ENCODE results near the gene OR5K1.

OR5K1 gene

GRCh38 chr3:98500019-98500418 is 37.0 kb downstream of the OR5K1 start:
- peaks cover 5% of the 10 kb centered on the region for H3K4me1 ChIP-seq (ENCODE audit: insufficient read depth, poor library complexity, severe bottlenecking)
- no peak overlapping the region for H3K27ac ChIP-seq (ENCODE audit: poor library complexity, severe bottlenecking)
- H3K9me3 ChIP-seq (ENCODE audit: severe bottlenecking): no peaks in the 10 kb centered on the region
- no peaks in the 10 kb centered on the region for H3K36me3 ChIP-seq (ENCODE audit: low read depth)
- no peaks in the 10 kb centered on the region for H3K27me3 ChIP-seq (ENCODE audit: insufficient read depth, poor library complexity, severe bottlenecking)
- DNase-seq (ENCODE audit: low spot score) (no peak), ATAC-seq (ENCODE audit: low read depth) (peak; percentile 65)
- TF ChIP-seq, protein P1, sequence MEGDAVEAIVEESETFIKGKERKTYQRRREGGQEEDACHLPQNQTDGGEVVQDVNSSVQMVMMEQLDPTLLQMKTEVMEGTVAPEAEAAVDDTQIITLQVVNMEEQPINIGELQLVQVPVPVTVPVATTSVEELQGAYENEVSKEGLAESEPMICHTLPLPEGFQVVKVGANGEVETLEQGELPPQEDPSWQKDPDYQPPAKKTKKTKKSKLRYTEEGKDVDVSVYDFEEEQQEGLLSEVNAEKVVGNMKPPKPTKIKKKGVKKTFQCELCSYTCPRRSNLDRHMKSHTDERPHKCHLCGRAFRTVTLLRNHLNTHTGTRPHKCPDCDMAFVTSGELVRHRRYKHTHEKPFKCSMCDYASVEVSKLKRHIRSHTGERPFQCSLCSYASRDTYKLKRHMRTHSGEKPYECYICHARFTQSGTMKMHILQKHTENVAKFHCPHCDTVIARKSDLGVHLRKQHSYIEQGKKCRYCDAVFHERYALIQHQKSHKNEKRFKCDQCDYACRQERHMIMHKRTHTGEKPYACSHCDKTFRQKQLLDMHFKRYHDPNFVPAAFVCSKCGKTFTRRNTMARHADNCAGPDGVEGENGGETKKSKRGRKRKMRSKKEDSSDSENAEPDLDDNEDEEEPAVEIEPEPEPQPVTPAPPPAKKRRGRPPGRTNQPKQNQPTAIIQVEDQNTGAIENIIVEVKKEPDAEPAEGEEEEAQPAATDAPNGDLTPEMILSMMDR (IDR thresholded peaks at IDR 0.05; ENCODE audit: poor library complexity, severe bottlenecking): no peak
- no peak overlapping the region for H3K4me3 ChIP-seq (ENCODE audit: severe bottlenecking)

DNA sequence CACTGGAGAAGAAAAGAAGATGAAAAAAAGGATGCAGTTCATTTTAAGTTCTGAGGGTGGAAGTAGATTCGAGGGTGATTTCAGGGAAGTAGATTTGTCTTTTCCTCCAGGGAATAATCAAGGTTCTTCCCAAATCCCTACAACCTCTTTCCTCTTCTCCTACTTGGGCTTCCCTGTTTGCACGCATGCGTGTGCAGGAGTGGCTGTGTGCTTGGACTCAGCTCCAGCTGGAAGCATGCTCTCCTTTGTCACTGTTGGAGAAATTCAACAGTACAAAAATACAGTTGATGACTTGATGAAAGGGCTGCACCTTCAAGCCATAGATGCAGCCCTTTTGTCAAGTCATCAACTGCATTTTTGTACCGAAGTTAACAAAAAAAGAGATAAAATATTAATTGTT is 38.3 kb downstream of the OR5K1 start:
- ATAC-seq (ENCODE audit: low read depth): no peak
- Histone ChIP-seq H3K4me3 (ENCODE audit: severe bottlenecking) (no peak overlapping the region), H3K27me3 (ENCODE audit: insufficient read depth, poor library complexity, severe bottlenecking) (no peaks in the 10 kb centered on the region), H3K27ac (ENCODE audit: poor library complexity, severe bottlenecking) (no peak overlapping the region), H3K4me1 (ENCODE audit: insufficient read depth, poor library complexity, severe bottlenecking) (peaks cover 3% of the 10 kb centered on the region), H3K36me3 (ENCODE audit: low read depth) (no peaks in the 10 kb centered on the region), H3K9me3 (ENCODE audit: severe bottlenecking) (no peaks in the 10 kb centered on the region)
- no peak for DNase-seq (ENCODE audit: low spot score)
- TF ChIP-seq, protein P1 (IDR thresholded peaks at IDR 0.05; ENCODE audit: poor library complexity, severe bottlenecking): no peak

GRCh38 chr3:98501863-98502576 is 39.0 kb downstream of the OR5K1 start:
- no peaks in the 10 kb centered on the region for H3K36me3 ChIP-seq (ENCODE audit: low read depth)
- no peak overlapping the region for H3K27ac ChIP-seq (ENCODE audit: poor library complexity, severe bottlenecking)
- ATAC-seq (ENCODE audit: low read depth) (no peak), DNase-seq (ENCODE audit: low spot score) (no peak)
- H3K27me3 ChIP-seq (ENCODE audit: insufficient read depth, poor library complexity, severe bottlenecking): no peaks in the 10 kb centered on the region
- H3K4me1 ChIP-seq (ENCODE audit: insufficient read depth, poor library complexity, severe bottlenecking): peaks cover 3% of the 10 kb centered on the region
- no peaks in the 10 kb centered on the region for H3K9me3 ChIP-seq (ENCODE audit: severe bottlenecking)
- H3K4me3 ChIP-seq (ENCODE audit: severe bottlenecking): no peak overlapping the region
- TF ChIP-seq, protein P1 (IDR thresholded peaks at IDR 0.05; ENCODE audit: poor library complexity, severe bottlenecking): no peak

- Histone ChIP-seq H3K27ac (ENCODE audit: poor library complexity, severe bottlenecking) (no peak overlapping the region), H3K4me1 (ENCODE audit: insufficient read depth, poor library complexity, severe bottlenecking) (peaks cover 3% of the 10 kb centered on the region), H3K36me3 (ENCODE audit: low read depth) (no peaks in the 10 kb centered on the region), H3K27me3 (ENCODE audit: insufficient read depth, poor library complexity, severe bottlenecking) (no peaks in the 10 kb centered on the region), H3K9me3 (ENCODE audit: severe bottlenecking) (no peaks in the 10 kb centered on the region), H3K4me3 (ENCODE audit: severe bottlenecking) (no peak overlapping the region)
- ATAC-seq (ENCODE audit: low read depth) (no peak), DNase-seq (ENCODE audit: low spot score) (no peak)
- TF ChIP-seq, protein P1 (IDR thresholded peaks at IDR 0.05; ENCODE audit: poor library complexity, severe bottlenecking): no peak
Observed at GRCh38 chr3:98504539-98504938, 41.5 kb downstream of the OR5K1 start.

GRCh38 chr3:98508582-98508981 is 45.6 kb downstream of the OR5K1 start:
- peaks cover 27% of the 10 kb centered on the region for H3K4me1 ChIP-seq (ENCODE audit: insufficient read depth, poor library complexity, severe bottlenecking)
- TF ChIP-seq, protein P1 (IDR thresholded peaks at IDR 0.05; ENCODE audit: poor library complexity, severe bottlenecking): no peak
- H3K4me3 ChIP-seq (ENCODE audit: severe bottlenecking): no peak overlapping the region
- H3K9me3 ChIP-seq (ENCODE audit: severe bottlenecking): no peaks in the 10 kb centered on the region
- ATAC-seq (ENCODE audit: low read depth): no peak
- no peak for DNase-seq (ENCODE audit: low spot score)
- no peak overlapping the region for H3K27ac ChIP-seq (ENCODE audit: poor library complexity, severe bottlenecking)
- no peaks in the 10 kb centered on the region for H3K27me3 ChIP-seq (ENCODE audit: insufficient read depth, poor library complexity, severe bottlenecking)
- no peaks in the 10 kb centered on the region for H3K36me3 ChIP-seq (ENCODE audit: low read depth)

All from RWPE2 (cell line).